CD4-positive, alpha-beta T cell (primary cell): ENCODE data around the gene GGTLC1. TPM values are rescaled to one million over a fixed set of nuclear protein-coding genes. Genes with fewer than 3 reads are reported as not detected.

Experiments used
- ATAC-seq: fragments of 200-7000 bp; cut with Tn5 transposase; one replicate; pipeline ENCODE4 v1.10.0; 2022; ENCODE audit warnings: mild to moderate bottlenecking; ENCODE audit not compliant: poor library complexity
- CTCF ChIA-PET: fragments of 350-600 bp; sonication (Branson Sonifier 250); formaldehyde crosslinking; loops from one replicate; lab custom pipeline; 2021; ENCODE audit warnings: antibody characterized with exemption, inconsistent platforms; lab: Charles Lee
- POLR2A ChIA-PET: fragments of 350-600 bp; sonication (Branson Sonifier 250); formaldehyde crosslinking; loops from one replicate; lab custom pipeline; 2021; ENCODE audit warnings: antibody characterized with exemption, inconsistent platforms; lab: Charles Lee
- DNase-seq, 14 experiments: peaks; one replicate each; pipeline ENCODE4 v3.0.0-alpha.2; 2013 to 2020; ENCODE audit warnings: mixed read lengths in 2 of 14
- H3K27ac ChIP-seq, 2 donors: one replicate each; pipeline versions ENCODE4 v1.5.1 to v1.7.0; 2013; ENCODE audit warnings: low read length in 2 of 2, low read depth in 1 of 2, mild to moderate bottlenecking in 1 of 2
- H3K27me3 ChIP-seq, 2 experiments: 1 replicate in 1 of 2; 2 replicates in 1 of 2; pipeline versions ENCODE4 v1.6.1 to v1.7.0; 2013; ENCODE audit warnings: low read length in 2 of 2, control low read depth in 1 of 2, mild to moderate bottlenecking in 1 of 2, moderate library complexity in 1 of 2; ENCODE audit not compliant: insufficient read depth in 2 of 2, control insufficient read depth in 1 of 2
- H3K36me3 ChIP-seq: one replicate; pipeline ENCODE4 v1.6.1; 2013; ENCODE audit warnings: low read length, control low read depth; ENCODE audit not compliant: insufficient read depth
- H3K4me1 ChIP-seq: one replicate; pipeline ENCODE4 v1.6.1; 2013; ENCODE audit warnings: low read length, control low read depth; ENCODE audit not compliant: insufficient read depth
- H3K4me3 ChIP-seq: one replicate; pipeline ENCODE4 v1.5.1; 2013; ENCODE audit warnings: mild to moderate bottlenecking, low read length, moderate library complexity
- H3K9me3 ChIP-seq, 2 experiments: 1 replicate in 1 of 2; 2 replicates in 1 of 2; pipeline versions ENCODE4 v1.6.1 to v1.7.0; 2013; ENCODE audit warnings: low read length in 2 of 2, mild to moderate bottlenecking in 2 of 2, control low read depth in 1 of 2, moderate library complexity in 1 of 2; ENCODE audit not compliant: control insufficient read depth in 1 of 2, insufficient read depth in 1 of 2
- H3K27ac Mint-ChIP-seq: one replicate; pipeline ENCODE4 v1.8.0; 2020; ENCODE audit warnings: mixed read lengths
- H3K27me3 Mint-ChIP-seq: one replicate; pipeline ENCODE4 v1.8.0; 2021; ENCODE audit warnings: mixed read lengths
- H3K36me3 Mint-ChIP-seq: one replicate; pipeline ENCODE4 v1.8.0; 2021; ENCODE audit warnings: low read depth, mixed read lengths
- H3K4me1 Mint-ChIP-seq: one replicate; pipeline ENCODE4 v1.8.0; 2021; ENCODE audit warnings: low read depth, mixed read lengths
- H3K4me3 Mint-ChIP-seq: one replicate; pipeline ENCODE4 v1.8.0; 2020; ENCODE audit warnings: mild to moderate bottlenecking, mixed read lengths
- H3K9me3 Mint-ChIP-seq: one replicate; pipeline ENCODE4 v1.8.0; 2020; ENCODE audit warnings: mixed read lengths
- intact Hi-C, 2 experiments: fragments of 100-400 bp; cut with DNase I in 1 of 2; cut with micrococcal nuclease in 1 of 2; formaldehyde crosslinking; loops; one replicate each; pipeline versions ENCODE4 v1.15.1 to v1.9.0; 2023 to 2025; cut with DNase I, micrococcal nuclease
- total RNA-seq, 174 experiments: library from RNA in 2 of 174; stranded (reverse) in 2 of 174; gene quantifications; one replicate each; pipeline ENCODE4 v1.2.3 and lab custom pipeline; 2021 to 2026
- TF ChIP-seq, protein P1 (sequence below): fragments of 200-600 bp; IDR thresholded peaks from one replicate; pipeline ENCODE4 v1.8.0; 2022; ENCODE audit warnings: antibody characterized with exemption, mild to moderate bottlenecking

The GGTLC1 gene
- total RNA-seq, 2 experiments from 2014 or later = not detected

DNA sequence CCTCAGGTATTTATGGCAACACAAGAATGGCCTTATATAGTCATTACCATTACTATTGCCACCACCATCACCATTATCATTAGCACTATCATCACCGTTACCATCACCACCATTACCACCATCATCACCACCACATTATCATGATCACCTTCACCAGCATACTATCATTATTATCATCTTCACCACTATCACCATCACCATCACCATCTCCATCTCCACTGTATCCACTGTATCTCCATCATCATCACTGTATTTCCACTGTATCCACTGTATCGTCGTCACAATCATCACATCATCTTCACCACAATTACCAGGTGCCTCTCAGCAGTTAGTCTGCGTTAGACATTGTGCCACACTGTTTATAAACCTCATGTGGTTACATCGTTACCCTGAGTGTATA lies 45.3 kb downstream of the GGTLC1 start:
- intact Hi-C loops = no loop called here
- ChIA-PET POLR2A (no interaction called here), CTCF (no interaction called here)
- no peak for ATAC-seq
- Mint-ChIP-seq H3K4me1 (no peaks in the 10 kb centered on the region), H3K4me3 (no peak overlapping the region), H3K27me3 (peaks cover 2% of the 10 kb centered on the region), H3K27ac (no peak overlapping the region), H3K9me3 (no peaks in the 10 kb centered on the region), H3K36me3 (no peaks in the 10 kb centered on the region)
- no peak overlapping the region for H3K27ac ChIP-seq
- no peak for DNase-seq
- H3K4me1 ChIP-seq = no peaks in the 10 kb centered on the region
- TF ChIP-seq, protein P1, sequence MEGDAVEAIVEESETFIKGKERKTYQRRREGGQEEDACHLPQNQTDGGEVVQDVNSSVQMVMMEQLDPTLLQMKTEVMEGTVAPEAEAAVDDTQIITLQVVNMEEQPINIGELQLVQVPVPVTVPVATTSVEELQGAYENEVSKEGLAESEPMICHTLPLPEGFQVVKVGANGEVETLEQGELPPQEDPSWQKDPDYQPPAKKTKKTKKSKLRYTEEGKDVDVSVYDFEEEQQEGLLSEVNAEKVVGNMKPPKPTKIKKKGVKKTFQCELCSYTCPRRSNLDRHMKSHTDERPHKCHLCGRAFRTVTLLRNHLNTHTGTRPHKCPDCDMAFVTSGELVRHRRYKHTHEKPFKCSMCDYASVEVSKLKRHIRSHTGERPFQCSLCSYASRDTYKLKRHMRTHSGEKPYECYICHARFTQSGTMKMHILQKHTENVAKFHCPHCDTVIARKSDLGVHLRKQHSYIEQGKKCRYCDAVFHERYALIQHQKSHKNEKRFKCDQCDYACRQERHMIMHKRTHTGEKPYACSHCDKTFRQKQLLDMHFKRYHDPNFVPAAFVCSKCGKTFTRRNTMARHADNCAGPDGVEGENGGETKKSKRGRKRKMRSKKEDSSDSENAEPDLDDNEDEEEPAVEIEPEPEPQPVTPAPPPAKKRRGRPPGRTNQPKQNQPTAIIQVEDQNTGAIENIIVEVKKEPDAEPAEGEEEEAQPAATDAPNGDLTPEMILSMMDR = no peak
- H3K4me3 ChIP-seq = no peak overlapping the region
- peaks cover 0 to 2% of the 10 kb centered on the region in 2 experiments for H3K27me3 ChIP-seq
- no peaks in the 10 kb centered on the region for H3K36me3 ChIP-seq
- H3K9me3 ChIP-seq = no peaks in the 10 kb centered on the region

DNA sequence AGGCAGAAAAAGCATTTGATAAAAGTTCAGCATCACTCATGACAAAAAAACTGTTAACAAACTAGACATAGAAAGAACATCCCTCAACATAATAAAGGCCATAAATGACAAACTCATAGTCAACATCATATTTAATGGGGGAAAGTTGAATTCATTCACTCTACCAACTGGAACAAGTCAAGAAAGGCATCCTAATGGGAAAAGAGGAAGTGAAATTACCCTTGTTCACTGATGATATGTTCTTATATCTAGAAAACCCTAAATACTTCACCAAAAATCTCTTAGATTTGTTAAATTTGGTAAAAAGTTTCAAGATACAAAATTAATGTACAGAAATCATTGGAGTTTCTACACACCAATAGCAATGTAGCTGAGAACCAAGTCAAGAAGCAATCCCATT lies 48.9 kb downstream of the GGTLC1 start:
- TF ChIP-seq, protein P1 = no peak
- no peak for DNase-seq
- CTCF ChIA-PET = no interaction called here
- Mint-ChIP-seq H3K27me3 (no peaks in the 10 kb centered on the region), H3K9me3 (no peaks in the 10 kb centered on the region), H3K4me1 (no peaks in the 10 kb centered on the region), H3K27ac (no peak overlapping the region), H3K36me3 (no peaks in the 10 kb centered on the region), H3K4me3 (no peak overlapping the region)
- no peaks in the 10 kb centered on the region for H3K36me3 ChIP-seq
- POLR2A ChIA-PET = no interaction called here
- no peak overlapping the region for H3K4me3 ChIP-seq
- H3K27ac ChIP-seq = no peak overlapping the region
- no peak for ATAC-seq
- intact Hi-C loops = loop anchor here in 1 of 2 experiments (5.0 to 10.0 kb wide), 3 partner anchors 55 to 1238 kb away; no protein-coding TSS in a partner anchor
- H3K4me1 ChIP-seq = no peaks in the 10 kb centered on the region
- H3K9me3 ChIP-seq = peaks cover 0 to 6% of the 10 kb centered on the region in 2 experiments
- no peaks in the 10 kb centered on the region for H3K27me3 ChIP-seq

GRCh38 chr20:23939063-23939462 lies 49.5 kb downstream of the GGTLC1 start:
- Mint-ChIP-seq H3K4me3 (no peak overlapping the region), H3K27me3 (no peaks in the 10 kb centered on the region), H3K36me3 (no peaks in the 10 kb centered on the region), H3K27ac (no peak overlapping the region), H3K4me1 (no peaks in the 10 kb centered on the region), H3K9me3 (no peaks in the 10 kb centered on the region)
- intact Hi-C loops = loop anchor here in 1 of 2 experiments (5.0 to 10.0 kb wide), 3 partner anchors 54 to 1238 kb away; no protein-coding TSS in a partner anchor
- DNase-seq (no peak), ATAC-seq (no peak)
- peaks cover 0 to 6% of the 10 kb centered on the region in 2 experiments for H3K9me3 ChIP-seq
- TF ChIP-seq, protein P1 = no peak
- no peaks in the 10 kb centered on the region for H3K27me3 ChIP-seq
- H3K36me3 ChIP-seq = no peaks in the 10 kb centered on the region
- H3K4me1 ChIP-seq = no peaks in the 10 kb centered on the region
- ChIA-PET POLR2A (no interaction called here), CTCF (interaction anchor here (2.0 kb wide), 1 partner anchor 160 kb away, joined by 12 read pairs; no protein-coding TSS in a partner anchor)
- no peak overlapping the region for H3K27ac ChIP-seq
- H3K4me3 ChIP-seq = no peak overlapping the region
